GM23338 (cell line): ENCODE data around the gene NHSL1.

Source experiments
- CTCF ChIP-seq, 2 experiments: fragments of 200-600 bp in 1 of 2; sonication (generic) in 1 of 2; conservative IDR thresholded peaks; 2 replicates each; pipeline versions ENCODE4 v1.5.1 to v1.6.1; 2016 to 2017; ENCODE audit warnings: antibody characterized with exemption in 2 of 2, low read depth in 2 of 2, mild to moderate bottlenecking in 2 of 2, moderate library complexity in 1 of 2
- EZH2 ChIP-seq: fragments of 200-600 bp; sonication (generic); IDR thresholded peaks from one replicate; pipeline ENCODE4 v1.8.0; 2017; ENCODE audit warnings: antibody characterized with exemption, mild to moderate bottlenecking, low read depth; ENCODE audit not compliant: unreplicated experiment
- EZH2phosphoT487 ChIP-seq: fragments of 200-600 bp; sonication (generic); IDR thresholded peaks from one replicate; pipeline ENCODE4 v1.8.1; 2018; ENCODE audit warnings: antibody characterized with exemption; ENCODE audit not compliant: unreplicated experiment
- JUNB ChIP-seq: IDR thresholded peaks from one replicate; pipeline ENCODE4 v1.6.1; 2016; ENCODE audit warnings: antibody characterized with exemption; ENCODE audit not compliant: unreplicated experiment
- POLR2AphosphoS5 ChIP-seq: IDR thresholded peaks from 2 replicates; pipeline ENCODE4 v1.6.1; 2016; ENCODE audit warnings: antibody characterized with exemption, low read depth
- REST ChIP-seq: IDR thresholded peaks from one replicate; pipeline ENCODE4 v1.6.1; 2018; ENCODE audit warnings: antibody characterized with exemption; ENCODE audit not compliant: unreplicated experiment
- STAT1 ChIP-seq: IDR thresholded peaks from one replicate; pipeline ENCODE4 v1.6.1; 2016; ENCODE audit warnings: antibody characterized with exemption; ENCODE audit not compliant: unreplicated experiment
- ZNF331 ChIP-seq: fragments of 250-450 bp; sonication (Bioruptor Pico); IDR thresholded peaks from 2 replicates; pipeline ENCODE4 v1.5.0; 2020; ENCODE audit warnings: low read depth, mild to moderate bottlenecking, moderate library complexity
- ZNF462 ChIP-seq: fragments of 250-450 bp; sonication (Bioruptor Pico); IDR thresholded peaks from 2 replicates; pipeline ENCODE4 v1.5.0; 2020; ENCODE audit warnings: mild to moderate bottlenecking, moderate library complexity

GRCh38 chr6:138503881-138504680, 4.8 kb upstream of the NHSL1 start:
- TF ChIP-seq CTCF (conservative IDR thresholded peaks at IDR 0.05; ENCODE audit: low read depth in 2 of 2) (no peak), POLR2AphosphoS5 (no peak), EZH2 (no peak), EZH2phosphoT487 (no peak), STAT1 (no peak), REST (no peak), ZNF331 (CRISPR knock-in tag) (no peak), ZNF462 (CRISPR knock-in tag) (no peak), JUNB (no peak)
